Measurements from ENCODE around the gene MYL2. TPM values are rescaled to one million over a fixed set of nuclear protein-coding genes. Genes with fewer than 3 reads are reported as not detected.

Gene MYL2
- polyA plus RNA-seq, 1 donor from 2014 or later, result not detected

GRCh38 chr12:110863161-110863560, 57.2 kb downstream of the MYL2 start:
- Histone ChIP-seq H3K4me2 (ENCODE audit: low read length) (no peak overlapping the region), H3K9ac (ENCODE audit: low read length) (no peak overlapping the region), H3K27me3 (ENCODE audit: insufficient read depth, low read depth, low read length) (no peaks in the 10 kb centered on the region), H4K20me1 (ENCODE audit: insufficient read depth) (no peaks in the 10 kb centered on the region), H2AFZ (ENCODE audit: low read depth, low read length) (no peak overlapping the region), H3K9me2 (ENCODE audit: insufficient read depth, low read length) (no peaks in the 10 kb centered on the region), H3K4me3 (ENCODE audit: low read length) (no peak overlapping the region), H3K27ac (ENCODE audit: low read length) (no peak overlapping the region), H3K9me3 (ENCODE audit: low read length) (no peaks in the 10 kb centered on the region), H3F3A (ENCODE audit: insufficient read depth, low read length, poor library complexity, severe bottlenecking) (no peaks in the 10 kb centered on the region), H3K79me2 (replicated peaks; ENCODE audit: insufficient read depth, low read length) (no peaks in the 10 kb centered on the region), H3K36me3 (ENCODE audit: insufficient read depth, low read length) (no peaks in the 10 kb centered on the region)
- TF ChIP-seq TAF1 (IDR thresholded peaks at IDR 0.05; ENCODE audit: low read depth), result no peak
- no peak for TF ChIP-seq EP300 (conservative IDR thresholded peaks at IDR 0.05; ENCODE audit: poor library complexity, severe bottlenecking)
- no peak for TF ChIP-seq POLR2AphosphoS5 (IDR thresholded peaks at IDR 0.05)
- TF ChIP-seq SMC3 (conservative IDR thresholded peaks at IDR 0.05; ENCODE audit: poor library complexity), result no peak
- no peak for TF ChIP-seq EZH2 (IDR thresholded peaks at IDR 0.05; ENCODE audit: borderline replicate concordance, insufficient read depth, low read length, poor library complexity, severe bottlenecking)
- TF ChIP-seq RAD21 (conservative IDR thresholded peaks at IDR 0.05), result no peak
- TF ChIP-seq REST (IDR thresholded peaks at IDR 0.05; ENCODE audit: borderline replicate concordance), result no peak
- no peak for TF ChIP-seq CTCF (IDR thresholded peaks at IDR 0.05; ENCODE audit: poor library complexity, severe bottlenecking)
- no peak for TF ChIP-seq MXI1 (conservative IDR thresholded peaks at IDR 0.05; ENCODE audit: poor library complexity, severe bottlenecking)

GRCh38 chr12:110862329-110862728, 58.0 kb downstream of the MYL2 start:
- H3K4me3 ChIP-seq (ENCODE audit: low read length), result no peak overlapping the region
- H3K36me3 ChIP-seq (ENCODE audit: insufficient read depth, low read length), result no peaks in the 10 kb centered on the region
- H3K9ac ChIP-seq (ENCODE audit: low read length), result no peak overlapping the region
- no peaks in the 10 kb centered on the region for H3K27me3 ChIP-seq (ENCODE audit: insufficient read depth, low read depth, low read length)
- no peak overlapping the region for H3K4me2 ChIP-seq (ENCODE audit: low read length)
- no peak overlapping the region for H3K27ac ChIP-seq (ENCODE audit: low read length)
- H3K9me3 ChIP-seq (ENCODE audit: low read length), result no peaks in the 10 kb centered on the region
- H3F3A ChIP-seq (ENCODE audit: insufficient read depth, low read length, poor library complexity, severe bottlenecking), result no peaks in the 10 kb centered on the region
- no peak overlapping the region for H2AFZ ChIP-seq (ENCODE audit: low read depth, low read length)
- H3K9me2 ChIP-seq (ENCODE audit: insufficient read depth, low read length), result no peaks in the 10 kb centered on the region
- no peaks in the 10 kb centered on the region for H3K79me2 ChIP-seq (replicated peaks; ENCODE audit: insufficient read depth, low read length)
- H4K20me1 ChIP-seq (ENCODE audit: insufficient read depth), result no peaks in the 10 kb centered on the region
- TF ChIP-seq SMC3 (conservative IDR thresholded peaks at IDR 0.05; ENCODE audit: poor library complexity), result no peak
- no peak for TF ChIP-seq POLR2AphosphoS5 (IDR thresholded peaks at IDR 0.05)
- no peak for TF ChIP-seq RAD21 (conservative IDR thresholded peaks at IDR 0.05)
- no peak for TF ChIP-seq TAF1 (IDR thresholded peaks at IDR 0.05; ENCODE audit: low read depth)
- TF ChIP-seq REST (IDR thresholded peaks at IDR 0.05; ENCODE audit: borderline replicate concordance), result no peak
- no peak for TF ChIP-seq EP300 (conservative IDR thresholded peaks at IDR 0.05; ENCODE audit: poor library complexity, severe bottlenecking)
- no peak for TF ChIP-seq CTCF (IDR thresholded peaks at IDR 0.05; ENCODE audit: poor library complexity, severe bottlenecking)
- TF ChIP-seq MXI1 (conservative IDR thresholded peaks at IDR 0.05; ENCODE audit: poor library complexity, severe bottlenecking), result no peak
- no peak for TF ChIP-seq EZH2 (IDR thresholded peaks at IDR 0.05; ENCODE audit: borderline replicate concordance, insufficient read depth, low read length, poor library complexity, severe bottlenecking)

All from neural cell (in vitro differentiated cells).